Measurements from ENCODE around the gene NRSN2.
A peak's percentile ranks its signal among the peaks of the same experiment; 100 is the strongest.
"Not testable (repeated sequence)": the region's sequence is repeated elsewhere in the genome, so short reads cannot be mapped to it uniquely, and the experiment has no call there.

The NRSN2 gene

DNA sequence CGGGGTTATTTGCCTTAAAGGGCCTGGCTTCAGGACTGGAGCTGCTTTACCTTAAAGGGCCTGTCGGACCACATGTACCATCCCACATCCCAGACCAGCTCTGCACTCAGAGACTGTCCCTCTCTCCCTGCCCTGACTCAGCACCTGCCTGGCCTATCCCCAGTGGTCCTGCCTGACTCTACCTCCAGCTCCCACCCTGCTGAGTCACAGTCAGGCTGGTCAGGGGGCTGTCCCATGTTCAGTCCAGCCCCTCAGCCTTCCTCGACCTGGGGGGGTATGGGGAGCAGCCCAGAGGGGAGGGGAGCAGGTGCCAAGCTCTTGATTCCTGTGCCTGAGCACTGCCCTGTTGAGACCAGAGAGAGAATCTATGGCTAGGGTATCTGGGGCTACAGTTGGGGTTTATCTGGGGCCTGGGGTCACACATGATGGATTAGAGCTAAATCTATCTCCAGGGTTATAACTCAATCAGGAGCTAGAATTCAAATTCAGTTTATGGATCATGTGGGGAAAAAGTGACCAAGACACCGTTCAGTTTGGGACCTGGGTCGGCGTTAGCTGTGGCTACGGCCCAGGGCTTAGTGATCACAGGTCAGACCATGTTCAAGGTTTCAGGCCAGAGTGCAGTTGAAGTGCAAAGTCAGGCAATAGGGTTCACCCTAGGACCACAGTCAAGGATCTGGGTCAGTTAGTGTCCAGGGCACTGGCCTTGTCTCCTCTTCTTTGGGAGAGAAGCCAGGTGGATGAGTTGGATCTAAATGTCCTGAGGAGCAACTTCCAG is 24.3 kb downstream of the NRSN2 start:
- DNase-seq (ENCODE audit: low read depth), result no peak
- no peak overlapping the region for H3K4me3 ChIP-seq (ENCODE audit: control insufficient read depth, low read depth, low read length)
- no peak for TF ChIP-seq CTCF (IDR thresholded peaks at IDR 0.05; ENCODE audit: control insufficient read depth, insufficient read depth, low read depth, low read length, missing control alignments)

DNA sequence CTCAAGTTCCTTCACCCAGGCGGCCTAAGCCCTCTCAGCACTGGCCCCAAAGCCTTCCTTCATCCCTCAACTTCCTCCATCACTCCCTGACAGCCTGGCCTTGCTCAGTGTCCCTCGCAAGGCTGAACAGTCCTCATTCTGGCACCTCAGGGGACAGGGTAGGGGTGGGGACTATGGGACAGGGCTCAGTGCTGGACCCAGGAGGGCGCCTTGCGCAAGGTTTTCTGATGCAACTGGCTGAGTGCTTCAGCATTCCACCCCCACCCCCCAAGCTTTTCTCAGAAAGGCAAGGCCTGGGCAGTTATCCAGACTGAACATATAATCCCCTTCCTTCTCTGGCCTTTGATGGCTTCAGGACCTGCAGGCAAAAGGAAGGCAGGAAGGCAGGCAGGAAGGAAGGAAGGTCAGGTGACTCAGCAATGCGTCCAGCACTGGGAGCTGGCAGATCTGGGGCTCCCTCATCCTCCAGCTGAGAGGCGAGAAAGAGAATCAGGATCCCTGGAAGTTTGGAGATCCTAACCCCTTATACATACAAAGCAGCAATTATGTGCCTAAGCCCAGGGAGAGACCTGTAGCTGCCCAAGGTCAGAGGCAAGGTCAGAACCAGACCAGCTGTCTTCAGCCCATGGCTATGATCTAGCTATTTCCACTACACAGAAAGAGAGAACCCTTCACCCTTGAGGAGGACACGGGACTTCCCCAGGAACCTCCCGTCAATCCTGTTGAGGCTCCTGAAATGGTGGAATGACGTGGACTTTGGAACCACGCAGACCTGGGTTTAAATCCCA is 25.0 kb downstream of the NRSN2 start:
- peak; percentile 66 for DNase-seq (ENCODE audit: low read depth)
- no peak for TF ChIP-seq CTCF (IDR thresholded peaks at IDR 0.05; ENCODE audit: control insufficient read depth, insufficient read depth, low read depth, low read length, missing control alignments)
- no peak overlapping the region for H3K4me3 ChIP-seq (ENCODE audit: control insufficient read depth, low read depth, low read length)

DNA sequence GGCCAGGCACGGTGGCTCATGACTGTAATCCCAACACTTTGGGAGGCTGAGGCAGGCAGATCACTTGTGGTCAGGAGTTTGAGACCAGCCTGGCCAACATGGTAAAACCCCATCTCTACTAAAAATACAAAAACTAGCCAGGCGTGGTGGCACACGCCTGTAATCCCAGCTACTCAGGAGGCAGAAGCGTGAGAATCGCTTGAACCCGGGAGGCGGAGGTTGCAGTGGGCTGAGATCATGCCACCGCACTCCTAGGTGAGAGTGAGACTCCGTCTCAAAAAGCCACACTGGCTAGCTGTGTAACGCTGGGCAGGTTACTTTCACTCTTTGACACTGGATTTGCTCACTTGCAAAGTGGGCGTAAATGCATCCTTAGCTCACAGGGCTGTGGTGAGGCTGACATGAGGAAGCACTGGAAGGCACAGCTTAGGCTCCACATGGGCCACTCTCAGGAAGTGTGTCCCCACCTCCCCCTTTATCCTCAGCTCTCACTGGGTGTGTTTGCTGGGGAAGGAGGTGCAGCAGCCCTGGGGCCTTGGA is 25.7 kb downstream of the NRSN2 start:
- not testable (repeated sequence) for DNase-seq (ENCODE audit: low read depth); H3K4me3 ChIP-seq (ENCODE audit: control insufficient read depth, low read depth, low read length)

DNA sequence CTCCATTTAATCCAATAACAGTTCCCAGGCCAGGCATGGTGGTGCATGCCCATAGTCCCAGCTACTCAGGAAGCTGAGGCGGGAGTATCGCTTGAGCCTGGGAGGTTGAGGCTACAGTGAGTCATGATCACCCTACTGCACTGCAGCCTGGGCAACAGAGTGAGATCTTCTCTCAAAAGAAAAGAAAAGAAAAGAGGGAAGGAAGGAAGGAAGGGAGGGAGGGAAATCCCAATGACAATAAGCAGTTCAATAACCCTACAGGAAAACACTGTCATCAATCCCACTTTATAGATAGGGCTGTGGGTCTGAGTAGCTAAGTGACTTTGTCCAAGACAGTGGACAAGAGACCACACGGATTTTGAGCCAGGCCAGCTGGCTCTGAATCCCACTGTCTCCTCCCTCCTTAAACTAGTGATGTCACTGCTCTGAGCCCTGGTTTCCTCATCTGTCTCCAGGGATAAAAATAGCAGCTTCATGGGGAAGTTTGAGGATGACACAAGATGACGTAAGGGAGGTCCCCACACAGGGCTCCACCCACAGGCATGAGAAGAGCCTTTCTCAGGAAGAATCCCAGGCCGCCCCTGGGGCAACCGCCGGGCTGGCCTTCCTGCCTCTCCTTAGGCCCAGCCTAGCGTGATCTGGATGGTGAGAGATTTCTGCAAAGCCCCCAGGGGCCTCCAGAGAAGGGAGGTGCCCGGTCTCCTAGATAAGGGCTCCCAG is 26.4 kb downstream of the NRSN2 start:
- no peak overlapping the region for H3K4me3 ChIP-seq (ENCODE audit: control insufficient read depth, low read depth, low read length)
- no peak for TF ChIP-seq CTCF (IDR thresholded peaks at IDR 0.05; ENCODE audit: control insufficient read depth, insufficient read depth, low read depth, low read length, missing control alignments)
- no peak for DNase-seq (ENCODE audit: low read depth)

- H3K4me3 ChIP-seq (ENCODE audit: control insufficient read depth, low read depth, low read length), result no peak overlapping the region
- no peak for DNase-seq (ENCODE audit: low read depth)
- TF ChIP-seq CTCF (IDR thresholded peaks at IDR 0.05; ENCODE audit: control insufficient read depth, insufficient read depth, low read depth, low read length, missing control alignments), result no peak
Measured at GRCh38 chr20:375265-375889, 28.5 kb downstream of the NRSN2 start.

DNA sequence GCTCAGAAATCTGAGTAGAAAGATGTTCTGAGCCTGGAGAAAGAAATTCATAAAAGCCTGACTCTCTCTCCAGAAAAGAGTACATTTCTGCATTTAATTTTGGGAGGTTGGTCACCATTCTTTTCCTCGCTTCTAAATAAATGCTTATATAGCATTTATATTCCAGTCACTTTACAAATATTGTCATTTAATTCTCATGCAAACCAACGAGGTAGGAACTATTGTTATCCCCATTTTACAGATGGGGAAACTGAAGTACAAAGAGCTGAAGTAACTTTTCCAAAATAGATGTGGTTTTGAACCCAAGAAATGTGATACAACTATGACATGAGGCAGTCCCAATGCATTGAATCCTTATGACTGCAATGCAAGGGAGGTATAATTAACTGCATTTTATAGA is 29.2 kb downstream of the NRSN2 start:
- H3K4me3 ChIP-seq (ENCODE audit: control insufficient read depth, low read depth, low read length), result no peak overlapping the region
- no peak for TF ChIP-seq CTCF (IDR thresholded peaks at IDR 0.05; ENCODE audit: control insufficient read depth, insufficient read depth, low read depth, low read length, missing control alignments)
- DNase-seq (ENCODE audit: low read depth), result no peak

Measured in AG09309 (cell line).